ENCODE measurements around the gene PPCDC. TPM values are rescaled to one million over a fixed set of nuclear protein-coding genes. Genes with fewer than 3 reads are reported as not detected.
A peak's percentile ranks its signal among the peaks of the same experiment; 100 is the strongest.

Gene PPCDC
- total and polyA plus RNA-seq, 4 experiments from 2014 or later, result 8.5 to 15.2 (median 13.3) TPM

DNA sequence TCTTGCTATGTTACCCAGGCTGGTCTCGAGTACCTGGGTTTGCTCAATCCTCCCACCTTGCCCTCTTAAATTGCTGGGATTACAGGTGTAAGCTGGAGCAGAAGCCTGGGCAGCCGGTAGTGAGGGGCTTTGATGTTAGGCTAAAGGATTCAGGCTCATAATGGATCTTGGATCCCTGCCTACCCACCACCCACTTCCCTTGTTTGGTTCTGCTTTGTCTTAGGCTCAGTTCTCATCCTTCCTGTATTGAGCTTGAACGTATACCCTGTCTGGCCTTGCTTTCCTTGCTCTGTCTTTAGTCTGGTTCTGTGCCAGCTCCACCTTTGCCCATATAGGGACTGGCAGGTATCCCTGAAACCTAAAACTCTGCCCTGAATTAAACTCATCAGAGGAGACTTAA, 1.7 kb downstream of the PPCDC start:
- peaks cover 4 to 14% of the 10 kb centered on the region in 2 donors for H3K36me3 Mint-ChIP-seq
- H3K4me1 Mint-ChIP-seq, result peaks cover 15 to 35% (median 23%) of the 10 kb centered on the region in 4 donors
- ChIA-PET CTCF (ENCODE audit: partially characterized antibody) (interaction anchor here (8.4 kb wide), 1 partner anchor 181 kb away, joined by 126 read pairs; no protein-coding TSS in a partner anchor), POLR2A (ENCODE audit: partially characterized antibody) (interaction anchor here (1.0 to 3.6 kb wide), 2 partner anchors 177 to 178 kb away, joined by 3 to 23 read pairs; partner anchors contain the start of gene C15orf39)
- H3K27ac Mint-ChIP-seq, result peak overlapping the region in 6 of 7 donors; percentile 60 to 91 (median 75)
- H3K27me3 Mint-ChIP-seq, result no peaks in the 10 kb centered on the region
- H3K9me3 Mint-ChIP-seq, result no peaks in the 10 kb centered on the region
- Histone ChIP-seq H3K4me1 (ENCODE audit: insufficient read depth, low read length) (peaks cover 28% of the 10 kb centered on the region), H3K4me3 (ENCODE audit: low read length in 2 of 2) (no peak overlapping the region), H3K9me3 (ENCODE audit: control insufficient read depth in 1 of 2, low read length in 2 of 2) (no peaks in the 10 kb centered on the region), H3K27me3 (ENCODE audit: insufficient read depth, low read length) (no peaks in the 10 kb centered on the region), H3K27ac (ENCODE audit: low read depth, low read length) (peak overlapping the region; percentile 14), H3K36me3 (ENCODE audit: insufficient read depth, low read length) (no peaks in the 10 kb centered on the region)
- no peak for DNase-seq
- H3K4me3 Mint-ChIP-seq, result peak overlapping the region; percentile 64 to 98 (median 93)
- intact Hi-C loops (cut with micrococcal nuclease), result loop anchor here (10.0 kb wide), 3 partner anchors 340 to 1030 kb away; partner anchors contain the start of genes FBXO22, MAN2C1, PML and STOML1

DNA sequence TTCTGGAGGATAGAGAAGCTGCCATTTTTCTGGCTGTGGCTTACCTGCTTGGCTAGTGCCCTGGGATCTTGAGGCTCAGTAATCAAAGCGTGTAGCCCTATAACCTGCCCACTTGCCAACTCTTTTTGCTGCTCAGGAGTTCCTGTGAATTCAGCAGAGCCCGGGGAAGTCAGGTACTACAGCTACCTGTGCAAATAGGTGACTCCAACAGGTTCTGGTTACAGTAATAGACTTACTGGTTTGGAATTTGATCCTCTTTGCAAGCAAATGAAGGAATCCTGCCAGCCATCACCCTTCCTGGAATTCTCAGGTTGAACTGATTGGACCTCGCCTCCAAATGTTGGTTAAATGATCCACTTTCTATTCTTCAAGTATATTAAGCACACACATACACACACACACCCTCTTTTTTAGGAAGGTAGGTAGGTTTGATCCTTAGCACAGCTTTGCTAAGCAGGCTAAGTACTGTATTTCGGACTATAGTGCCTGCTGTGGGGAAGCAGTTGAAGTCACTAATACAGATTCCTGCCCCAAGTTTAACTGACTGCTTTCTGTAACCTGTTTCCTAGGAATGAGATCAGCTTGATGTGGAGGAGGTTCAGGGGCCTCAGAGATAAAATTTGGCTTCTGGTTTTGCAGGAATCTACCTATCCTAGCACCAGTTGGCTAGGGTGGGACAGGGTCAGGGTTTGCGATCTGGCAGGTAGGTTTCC, 2.3 kb downstream of the PPCDC start:
- ChIA-PET CTCF (ENCODE audit: partially characterized antibody) (interaction anchor here (8.4 kb wide), 1 partner anchor 181 kb away, joined by 126 read pairs; no protein-coding TSS in a partner anchor), POLR2A (ENCODE audit: partially characterized antibody) (interaction anchor here (3.6 kb wide), 1 partner anchor 176 kb away, joined by 23 read pairs; the partner anchor contains the start of gene C15orf39)
- peaks cover 5 to 16% of the 10 kb centered on the region in 2 donors for H3K36me3 Mint-ChIP-seq
- H3K27ac Mint-ChIP-seq, result peak overlapping the region in 5 of 7 donors; percentile 60 to 91 (median 76)
- no peaks in the 10 kb centered on the region for H3K9me3 Mint-ChIP-seq
- Histone ChIP-seq H3K4me1 (ENCODE audit: insufficient read depth, low read length) (peaks cover 28% of the 10 kb centered on the region), H3K9me3 (ENCODE audit: control insufficient read depth in 1 of 2, low read length in 2 of 2) (no peaks in the 10 kb centered on the region), H3K27me3 (ENCODE audit: insufficient read depth, low read length) (no peaks in the 10 kb centered on the region), H3K36me3 (ENCODE audit: insufficient read depth, low read length) (peaks cover 5% of the 10 kb centered on the region), H3K4me3 (ENCODE audit: low read length in 2 of 2) (no peak overlapping the region), H3K27ac (ENCODE audit: low read depth, low read length) (peak overlapping the region; percentile 14)
- peak overlapping the region in 6 of 8 donors; percentile 64 to 98 (median 84) for H3K4me3 Mint-ChIP-seq
- intact Hi-C loops (cut with micrococcal nuclease), result loop anchor here (1.0 to 10.0 kb wide), 4 partner anchors 183 to 1031 kb away; partner anchors contain the start of genes FBXO22, MAN2C1, PML and STOML1
- H3K27me3 Mint-ChIP-seq, result no peaks in the 10 kb centered on the region
- no peak for DNase-seq
- peaks cover 15 to 35% (median 23%) of the 10 kb centered on the region in 4 donors for H3K4me1 Mint-ChIP-seq

DNA sequence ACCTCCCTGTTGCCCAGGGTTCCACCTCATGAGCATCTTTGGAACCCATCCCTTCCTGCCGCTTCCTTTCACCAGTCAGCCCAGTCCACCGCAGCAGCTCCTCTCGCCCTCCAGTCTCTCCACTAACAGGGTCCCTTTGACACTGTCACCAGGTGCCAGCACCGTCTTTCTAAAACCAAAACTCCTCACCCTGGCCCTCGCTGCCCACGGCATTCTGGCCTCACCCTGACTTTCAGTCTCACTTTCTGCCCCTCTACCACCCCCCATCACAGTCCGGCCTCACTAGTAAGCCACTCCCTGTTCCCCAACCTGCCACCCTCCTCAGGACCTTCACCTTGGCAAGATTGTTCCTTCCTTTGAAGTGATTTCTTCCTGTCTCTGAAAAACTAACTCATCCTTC, 4.2 kb downstream of the PPCDC start:
- intact Hi-C loops (cut with micrococcal nuclease), result loop anchor here (10.0 kb wide), 3 partner anchors 337 to 1033 kb away; partner anchors contain the start of genes FBXO22, MAN2C1, PML and STOML1
- H3K9me3 Mint-ChIP-seq, result no peaks in the 10 kb centered on the region
- CTCF ChIA-PET (ENCODE audit: partially characterized antibody), result interaction anchor here (1.0 to 8.4 kb wide), 2 partner anchors 174 to 179 kb away, joined by 3 to 126 read pairs; partner anchors contain the start of gene C15orf39
- peaks cover 7% of the 10 kb centered on the region for H3K36me3 ChIP-seq (ENCODE audit: insufficient read depth, low read length)
- no peak overlapping the region for H3K27ac ChIP-seq (ENCODE audit: low read depth, low read length)
- no peaks in the 10 kb centered on the region for H3K27me3 Mint-ChIP-seq
- H3K4me1 Mint-ChIP-seq, result peaks cover 15 to 35% (median 23%) of the 10 kb centered on the region in 4 donors
- peaks cover 28% of the 10 kb centered on the region for H3K4me1 ChIP-seq (ENCODE audit: insufficient read depth, low read length)
- H3K27me3 ChIP-seq (ENCODE audit: insufficient read depth, low read length), result no peaks in the 10 kb centered on the region
- POLR2A ChIA-PET (ENCODE audit: partially characterized antibody), result interaction anchor here (2.3 kb wide), 1 partner anchor 340 kb away, joined by 6 read pairs; the partner anchor contains the start of gene MAN2C1
- H3K9me3 ChIP-seq (ENCODE audit: control insufficient read depth in 1 of 2, low read length in 2 of 2), result no peaks in the 10 kb centered on the region
- H3K36me3 Mint-ChIP-seq, result peaks cover 10 to 16% of the 10 kb centered on the region in 2 donors
- H3K27ac Mint-ChIP-seq, result peak overlapping the region in 3 of 7 donors; percentile 37 to 74 (median 47)
- H3K4me3 Mint-ChIP-seq, result peak overlapping the region in 1 of 8 donors; percentile 31
- no peak overlapping the region for H3K4me3 ChIP-seq (ENCODE audit: low read length in 2 of 2)
- no peak for DNase-seq

DNA sequence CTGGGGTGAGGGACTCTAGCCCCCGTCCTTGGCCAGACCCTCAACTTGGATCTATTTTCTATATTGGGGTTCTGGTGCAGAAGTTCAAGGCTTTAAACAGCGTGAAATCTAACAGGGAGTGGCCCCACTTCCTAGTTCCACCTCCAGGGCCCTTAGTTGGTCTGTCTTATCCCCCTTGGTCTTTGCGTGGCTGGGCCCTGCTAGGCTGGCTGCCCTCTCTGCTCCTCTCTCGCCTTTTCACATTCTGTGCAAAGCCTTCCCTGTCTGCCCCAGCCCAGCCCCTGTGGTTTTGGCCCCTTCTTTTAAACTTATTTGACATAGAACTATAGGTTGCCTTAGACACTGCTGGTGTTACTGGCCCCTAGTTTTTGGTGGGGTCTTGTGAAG, 5.6 kb downstream of the PPCDC start:
- POLR2A ChIA-PET (ENCODE audit: partially characterized antibody), result interaction anchor here (0.9 to 2.3 kb wide), 6 partner anchors 172 to 415 kb away, joined by 3 to 9 read pairs (median 5); partner anchors contain the start of gene MAN2C1
- no peak overlapping the region for H3K27ac ChIP-seq (ENCODE audit: low read depth, low read length)
- peak overlapping the region in 1 of 7 donors; percentile 71 for H3K27ac Mint-ChIP-seq

DNA sequence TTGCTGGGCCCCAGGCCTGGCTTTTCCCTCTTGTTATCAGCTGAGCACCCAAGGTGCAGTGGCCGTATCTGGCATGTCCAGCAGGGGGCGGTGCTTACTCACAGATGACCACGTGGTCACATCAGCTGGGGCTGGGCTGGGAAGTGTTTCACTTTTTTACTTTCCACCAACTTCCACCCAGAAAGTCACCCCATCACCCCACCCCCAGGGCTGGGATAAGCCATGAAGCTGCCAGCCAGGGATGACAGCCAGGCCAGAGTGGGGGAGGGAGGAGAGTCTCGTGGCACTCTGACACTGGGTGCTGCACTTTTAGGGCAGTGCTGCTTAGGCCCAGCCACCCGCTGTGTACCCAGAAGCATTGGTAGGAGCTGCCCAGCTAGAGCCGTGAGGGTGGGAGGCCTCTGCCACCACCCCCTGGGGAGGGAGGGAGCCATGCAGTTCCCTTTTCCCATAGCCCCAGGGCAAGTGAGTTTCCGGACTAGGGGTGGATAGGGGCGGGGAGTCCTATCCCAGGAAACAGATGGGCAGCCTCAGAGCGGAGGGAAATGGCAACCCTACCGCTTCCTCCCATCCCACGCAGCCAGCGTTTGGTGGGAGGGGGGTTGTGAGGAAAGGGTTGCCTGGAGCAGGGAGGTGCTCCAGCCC, 6.1 kb downstream of the PPCDC start:
- Histone ChIP-seq H3K27me3 (ENCODE audit: insufficient read depth, low read length) (no peaks in the 10 kb centered on the region), H3K27ac (ENCODE audit: low read depth, low read length) (no peak overlapping the region), H3K4me3 (ENCODE audit: low read length in 2 of 2) (no peak overlapping the region), H3K9me3 (ENCODE audit: control insufficient read depth in 1 of 2, low read length in 2 of 2) (no peaks in the 10 kb centered on the region), H3K36me3 (ENCODE audit: insufficient read depth, low read length) (peaks cover 7% of the 10 kb centered on the region), H3K4me1 (ENCODE audit: insufficient read depth, low read length) (peaks cover 16% of the 10 kb centered on the region)
- Mint-ChIP-seq H3K4me1 (peaks cover 9 to 19% (median 13%) of the 10 kb centered on the region in 4 donors), H3K27ac (peak overlapping the region in 3 of 7 donors; percentile 37 to 71 (median 64)), H3K4me3 (peak overlapping the region in 1 of 8 donors; percentile 49), H3K27me3 (no peaks in the 10 kb centered on the region), H3K9me3 (no peaks in the 10 kb centered on the region), H3K36me3 (peaks cover 10 to 11% of the 10 kb centered on the region in 2 donors)
- CTCF ChIA-PET (ENCODE audit: partially characterized antibody), result interaction anchor here (0.6 to 8.4 kb wide), 11 partner anchors 9 to 773 kb away, joined by 3 to 126 read pairs (median 4); partner anchors contain the start of gene C15orf39
- intact Hi-C loops (cut with micrococcal nuclease), result loop anchor here (1.0 to 10.0 kb wide), 4 partner anchors 175 to 1035 kb away; partner anchors contain the start of genes FBXO22, MAN2C1, PML and STOML1
- peak; percentile 75 to 84 (median 79) for DNase-seq
- POLR2A ChIA-PET (ENCODE audit: partially characterized antibody), result interaction anchor here (0.9 to 2.3 kb wide), 6 partner anchors 171 to 415 kb away, joined by 3 to 9 read pairs (median 5); partner anchors contain the start of gene MAN2C1

More for the DNA sequence above, 5.6 kb downstream of the PPCDC start:
- intact Hi-C loops (cut with micrococcal nuclease), result loop anchor here (1.0 to 10.0 kb wide), 4 partner anchors 175 to 1034 kb away; partner anchors contain the start of genes FBXO22, MAN2C1, PML and STOML1
- no peak overlapping the region for H3K4me3 ChIP-seq (ENCODE audit: low read length in 2 of 2)
- CTCF ChIA-PET (ENCODE audit: partially characterized antibody), result interaction anchor here (0.6 to 8.4 kb wide), 9 partner anchors 9 to 339 kb away, joined by 3 to 126 read pairs (median 5); partner anchors contain the start of gene C15orf39
- no peaks in the 10 kb centered on the region for H3K27me3 Mint-ChIP-seq
- H3K36me3 Mint-ChIP-seq, result peaks cover 10 to 12% of the 10 kb centered on the region in 2 donors
- peaks cover 21% of the 10 kb centered on the region for H3K4me1 ChIP-seq (ENCODE audit: insufficient read depth, low read length)
- no peaks in the 10 kb centered on the region for H3K9me3 ChIP-seq (ENCODE audit: control insufficient read depth in 1 of 2, low read length in 2 of 2)
- DNase-seq, result no peak
- no peaks in the 10 kb centered on the region for H3K9me3 Mint-ChIP-seq
- H3K4me1 Mint-ChIP-seq, result peaks cover 12 to 24% (median 18%) of the 10 kb centered on the region in 4 donors
- H3K27me3 ChIP-seq (ENCODE audit: insufficient read depth, low read length), result no peaks in the 10 kb centered on the region
- peak overlapping the region in 1 of 8 donors; percentile 49 for H3K4me3 Mint-ChIP-seq
- peaks cover 7% of the 10 kb centered on the region for H3K36me3 ChIP-seq (ENCODE audit: insufficient read depth, low read length)

DNA sequence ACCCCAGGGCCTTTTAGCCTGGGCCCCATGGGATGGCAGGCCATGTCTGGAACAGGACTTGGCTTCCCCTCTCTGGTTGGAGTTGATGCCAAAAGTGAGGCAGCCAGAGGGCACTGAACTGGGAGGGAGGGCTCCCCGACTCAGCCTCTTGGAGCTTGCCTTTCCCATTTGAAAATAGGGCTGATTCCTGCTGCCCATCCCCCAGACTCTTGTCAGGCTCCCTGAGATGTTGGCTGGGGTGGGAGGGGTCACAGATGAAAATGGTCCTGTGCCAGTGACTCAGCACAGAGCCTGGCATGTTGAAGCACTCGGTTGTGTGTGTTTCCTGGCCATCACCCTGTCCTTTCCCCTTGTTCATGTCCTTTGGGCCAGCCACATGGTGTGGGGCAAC, 6.6 kb downstream of the PPCDC start:
- H3K9me3 Mint-ChIP-seq, result no peaks in the 10 kb centered on the region
- H3K27me3 Mint-ChIP-seq, result no peaks in the 10 kb centered on the region
- no peak overlapping the region for H3K27ac Mint-ChIP-seq
- Histone ChIP-seq H3K27me3 (ENCODE audit: insufficient read depth, low read length) (no peaks in the 10 kb centered on the region), H3K4me1 (ENCODE audit: insufficient read depth, low read length) (peaks cover 11% of the 10 kb centered on the region), H3K9me3 (ENCODE audit: control insufficient read depth in 1 of 2, low read length in 2 of 2) (no peaks in the 10 kb centered on the region), H3K36me3 (ENCODE audit: insufficient read depth, low read length) (peaks cover 7% of the 10 kb centered on the region), H3K4me3 (ENCODE audit: low read length in 2 of 2) (no peak overlapping the region), H3K27ac (ENCODE audit: low read depth, low read length) (no peak overlapping the region)
- peaks cover 10 to 11% of the 10 kb centered on the region in 2 donors for H3K36me3 Mint-ChIP-seq
- H3K4me1 Mint-ChIP-seq, result peaks cover 9 to 14% (median 10%) of the 10 kb centered on the region in 4 donors
- H3K4me3 Mint-ChIP-seq, result no peak overlapping the region
- no peak for DNase-seq
- ChIA-PET POLR2A (ENCODE audit: partially characterized antibody) (interaction anchor here (1.3 to 2.3 kb wide), 4 partner anchors 171 to 338 kb away, joined by 3 to 9 read pairs (median 6); partner anchors contain the start of gene MAN2C1), CTCF (ENCODE audit: partially characterized antibody) (interaction anchor here (0.6 to 8.4 kb wide), 6 partner anchors 15 to 772 kb away, joined by 3 to 126 read pairs (median 5); partner anchors contain the start of gene C15orf39)
- intact Hi-C loops (cut with micrococcal nuclease), result no loop called here

Data from CD4-positive, alpha-beta memory T cell (primary cell).